ENCODE measurements around the gene TRAF7.
A peak's percentile ranks its signal among the peaks of the same experiment; 100 is the strongest.

The TRAF7 gene

GRCh38 chr16:2183671-2184070 is 28.1 kb downstream of the TRAF7 start:
- no peak for DNase-seq (ENCODE audit: low read depth)

- no peak for DNase-seq (ENCODE audit: low read depth)
These were observed 28.8 kb downstream of the TRAF7 start for GRCh38 chr16:2184346-2184745.

- DNase-seq (ENCODE audit: low read depth): no peak
These were observed 29.4 kb downstream of the TRAF7 start for GRCh38 chr16:2184962-2185361.

GRCh38 chr16:2186064-2186463 is 30.5 kb downstream of the TRAF7 start:
- DNase-seq (ENCODE audit: low read depth): no peak

GRCh38 chr16:2186505-2186904 is 30.9 kb downstream of the TRAF7 start:
- DNase-seq (ENCODE audit: low read depth): no peak

- no peak for DNase-seq (ENCODE audit: low read depth)
These were observed 31.6 kb downstream of the TRAF7 start for GRCh38 chr16:2187212-2187611.

- DNase-seq (ENCODE audit: low read depth): no peak
These were observed 32.8 kb downstream of the TRAF7 start for GRCh38 chr16:2188395-2188794.

GRCh38 chr16:2189252-2189893 is 33.8 kb downstream of the TRAF7 start:
- no peak for DNase-seq (ENCODE audit: low read depth)

GRCh38 chr16:2190002-2190658 is 34.5 kb downstream of the TRAF7 start:
- DNase-seq (ENCODE audit: low read depth): no peak

- DNase-seq (ENCODE audit: low read depth): no peak
These were observed 35.3 kb downstream of the TRAF7 start for GRCh38 chr16:2190659-2191445.

- DNase-seq (ENCODE audit: low read depth): no peak
These were observed 35.8 kb downstream of the TRAF7 start for GRCh38 chr16:2191446-2191706.

- no peak for DNase-seq (ENCODE audit: low read depth)
These were observed 38.7 kb downstream of the TRAF7 start for GRCh38 chr16:2194166-2194834.

GRCh38 chr16:2194852-2195321 is 39.3 kb downstream of the TRAF7 start:
- peak; percentile 21 for DNase-seq (ENCODE audit: low read depth)

GRCh38 chr16:2195322-2196161 is 40.0 kb downstream of the TRAF7 start:
- DNase-seq (ENCODE audit: low read depth): no peak

GRCh38 chr16:2196162-2196980 is 40.8 kb downstream of the TRAF7 start, which contains the start of gene CASKIN1:
Gene CASKIN1 (minus strand): TSS chr16:2196605. CDS start chr16:2196432, 173 bp downstream.
- no peak for DNase-seq (ENCODE audit: low read depth)

- no peak for DNase-seq (ENCODE audit: low read depth)
These were observed 41.5 kb downstream of the TRAF7 start for GRCh38 chr16:2196981-2197511.

GRCh38 chr16:2197765-2198164 is 42.2 kb downstream of the TRAF7 start:
- DNase-seq (ENCODE audit: low read depth): no peak

- no peak for DNase-seq (ENCODE audit: low read depth)
These were observed 42.7 kb downstream of the TRAF7 start for GRCh38 chr16:2198283-2198682.

GRCh38 chr16:2199095-2199494 is 43.5 kb downstream of the TRAF7 start:
- no peak for DNase-seq (ENCODE audit: low read depth)

GRCh38 chr16:2199621-2200139 is 44.1 kb downstream of the TRAF7 start:
- DNase-seq (ENCODE audit: low read depth): no peak
